GM21526 (cell line): ENCODE results near the gene SCYL3.
"Not testable (repeated sequence)": the region's sequence is repeated elsewhere in the genome, so short reads cannot be mapped to it uniquely, and the experiment has no call there.

Experiments used
- ATAC-seq: cut with Tn5 transposase; IDR thresholded peaks from one replicate; pipeline ENCODE4 v1.9.1; 2021; ENCODE audit warnings: moderate library complexity; ENCODE audit not compliant: unreplicated experiment, low FRiP score

Gene SCYL3

DNA sequence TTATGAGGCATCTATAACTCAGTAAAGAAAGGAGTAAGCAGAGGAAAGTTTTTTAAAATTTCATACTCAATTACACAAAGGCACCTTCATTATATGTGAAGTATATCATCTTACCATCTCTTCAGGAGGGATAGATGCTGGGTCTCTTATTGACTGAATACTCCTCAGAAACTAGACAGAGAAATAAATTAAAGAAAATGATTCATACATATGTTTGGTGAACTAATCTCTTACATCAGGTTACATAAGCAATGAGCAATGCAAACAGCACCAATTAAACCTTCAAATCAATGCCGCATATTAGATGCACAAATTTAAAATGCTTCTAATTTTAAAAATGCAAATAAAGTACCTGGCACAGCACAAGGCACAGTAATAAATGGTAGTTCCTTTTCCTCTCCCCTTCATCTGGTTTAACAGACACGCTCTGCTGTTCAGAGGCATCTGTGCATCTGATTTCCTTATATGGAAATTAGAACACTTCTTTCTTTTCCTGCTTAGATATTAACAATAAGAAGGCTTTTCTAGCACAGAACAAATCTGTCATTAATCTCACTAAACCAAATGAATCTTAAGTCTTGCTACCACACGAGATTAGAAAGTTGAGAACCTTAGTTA lies 20.0 kb downstream of the SCYL3 start:
- ATAC-seq: no peak

DNA sequence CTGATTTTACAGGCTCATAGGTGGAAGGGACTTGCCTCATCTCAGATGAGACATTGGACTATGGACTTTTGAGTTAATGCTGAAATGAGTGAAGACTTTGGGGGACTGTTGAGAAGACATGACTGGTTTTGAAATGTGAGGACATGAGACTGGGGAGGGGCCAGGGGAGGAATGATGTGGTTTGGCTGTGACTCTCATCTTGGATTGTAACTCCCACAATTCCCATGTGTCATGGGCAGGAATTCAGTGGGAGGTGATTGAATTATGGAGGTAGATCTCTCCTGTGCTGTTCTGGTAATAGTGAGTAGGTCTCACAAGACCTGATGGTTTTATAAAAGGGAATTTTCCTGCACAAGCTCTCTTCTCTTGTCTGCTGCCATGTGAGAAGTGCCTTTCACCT lies 20.8 kb downstream of the SCYL3 start:
- ATAC-seq: no peak

DNA sequence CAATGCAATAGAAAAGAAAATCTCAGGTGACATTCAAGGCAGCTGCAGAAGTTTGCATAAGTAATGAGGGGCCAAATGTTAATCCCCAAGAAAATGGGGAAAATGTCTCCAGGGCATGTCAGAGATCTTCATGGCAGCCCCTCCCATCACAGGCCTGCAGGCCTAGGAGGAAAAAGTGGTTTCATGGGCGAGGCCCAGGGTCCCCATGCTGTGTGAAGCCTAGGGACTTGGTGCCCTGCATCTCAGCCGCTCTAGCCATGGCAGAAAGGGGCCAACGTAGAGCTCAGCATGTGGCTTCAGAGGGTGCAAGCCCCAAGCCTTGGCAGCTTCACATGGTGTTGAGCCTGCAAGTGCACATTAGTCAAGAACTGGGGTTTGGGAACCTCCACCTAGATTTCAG lies 21.7 kb downstream of the SCYL3 start:
- ATAC-seq: not testable (repeated sequence)

DNA sequence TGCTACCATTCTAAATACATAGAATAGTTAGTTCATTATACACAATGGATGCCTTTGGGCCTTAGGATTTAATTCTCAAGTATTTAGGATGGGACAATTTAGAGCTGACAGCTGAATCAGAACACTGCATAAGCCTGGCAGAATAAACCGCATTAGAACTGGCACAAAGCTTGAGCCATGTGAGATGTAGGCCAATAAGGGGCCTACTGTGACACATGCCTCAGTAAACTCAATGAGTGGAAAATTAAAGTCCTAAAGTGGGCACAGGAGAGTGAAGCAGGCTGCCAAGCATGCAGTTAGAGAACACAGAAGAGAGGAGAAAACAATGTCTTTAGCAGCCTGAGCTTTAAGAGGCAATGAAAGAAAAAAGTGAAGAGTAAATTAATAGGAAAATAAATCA lies 24.3 kb downstream of the SCYL3 start:
- ATAC-seq: no peak

DNA sequence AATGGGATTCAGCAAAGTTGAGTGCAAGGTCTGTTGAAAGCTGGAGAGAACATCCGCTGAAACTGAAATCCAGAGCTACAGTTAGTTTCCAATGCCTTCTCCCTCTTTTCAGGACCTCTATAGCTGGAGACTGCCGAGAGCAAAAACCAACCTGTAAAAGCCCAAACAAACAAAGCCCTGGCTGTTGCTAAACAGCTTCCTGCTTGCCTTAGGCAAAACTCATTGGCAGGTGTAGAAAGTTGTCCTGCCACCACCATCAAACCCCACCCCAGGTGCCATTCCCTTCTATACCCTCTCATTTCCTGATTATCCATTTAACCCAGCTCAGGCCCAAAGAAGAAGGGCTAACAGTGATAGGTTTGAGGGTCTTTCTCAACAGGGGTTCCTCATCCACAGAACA lies 24.7 kb downstream of the SCYL3 start:
- ATAC-seq: no peak

DNA sequence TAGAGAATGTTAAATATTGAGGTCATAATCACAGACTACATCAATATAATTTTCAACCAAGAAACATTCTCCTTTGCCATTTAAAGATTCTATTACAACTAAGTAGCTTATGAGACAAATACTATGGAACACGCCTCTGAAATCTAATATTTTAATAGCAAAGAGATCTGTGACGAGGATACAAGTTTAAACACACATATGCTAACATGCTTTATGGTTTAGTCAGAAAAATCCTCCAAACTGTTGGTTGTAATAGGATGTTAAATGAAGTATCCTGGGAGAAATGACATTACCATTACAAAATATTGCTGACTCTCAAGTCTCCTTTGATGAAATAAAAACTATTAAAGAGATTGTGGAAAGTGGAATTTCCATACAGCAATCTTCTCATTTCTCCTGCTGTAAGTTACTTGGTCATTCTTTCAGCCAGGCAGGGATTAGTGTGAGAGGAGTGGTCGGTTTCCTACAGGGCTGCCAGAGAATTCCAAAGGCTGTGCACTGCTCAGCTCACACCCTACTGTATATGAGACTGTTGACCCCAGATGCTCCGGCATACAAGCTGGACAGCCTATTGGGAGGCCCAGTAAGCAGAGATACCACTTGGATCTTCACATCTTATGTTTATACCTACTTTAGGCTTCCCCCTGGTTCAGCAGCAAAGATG lies 26.6 kb downstream of the SCYL3 start:
- no peak for ATAC-seq

DNA sequence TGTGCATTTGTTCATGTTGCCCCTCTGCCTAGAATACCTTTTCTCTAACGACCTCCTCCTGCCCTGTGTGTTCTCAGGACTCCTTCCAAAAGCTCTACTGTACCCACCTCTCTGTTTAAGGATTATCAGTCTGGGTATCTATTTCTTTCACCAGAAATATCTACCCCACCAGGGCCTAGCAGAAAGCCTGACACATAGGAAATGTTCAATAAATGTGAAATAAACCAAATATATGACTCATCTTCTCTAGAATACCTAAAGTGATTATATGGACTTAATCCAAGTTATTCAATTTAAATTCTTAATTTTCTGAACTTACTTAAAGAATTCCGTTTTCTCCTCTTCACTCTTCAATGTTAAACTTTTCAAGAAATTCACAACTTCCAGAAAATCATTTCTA lies 27.1 kb downstream of the SCYL3 start:
- no peak for ATAC-seq

DNA sequence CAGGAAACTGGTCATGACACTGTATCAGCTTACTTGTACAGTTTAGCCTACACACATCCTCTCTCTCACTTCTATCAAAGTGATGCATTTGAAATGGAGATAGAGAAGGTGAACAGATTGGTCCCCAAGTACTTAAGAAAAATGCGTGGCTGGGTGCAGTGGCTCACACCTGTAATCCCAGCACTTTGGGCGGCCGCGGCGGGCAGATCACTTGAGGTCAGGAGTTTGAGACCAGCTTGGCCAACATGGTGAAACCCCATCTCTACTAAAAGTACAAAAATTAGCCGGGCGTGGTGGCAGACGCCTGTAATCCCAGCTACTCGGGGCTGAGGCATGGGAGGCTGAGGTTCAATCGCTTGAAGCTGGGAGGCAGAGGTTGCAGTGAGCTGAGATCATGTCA lies 29.2 kb downstream of the SCYL3 start:
- ATAC-seq: not testable (repeated sequence)

DNA sequence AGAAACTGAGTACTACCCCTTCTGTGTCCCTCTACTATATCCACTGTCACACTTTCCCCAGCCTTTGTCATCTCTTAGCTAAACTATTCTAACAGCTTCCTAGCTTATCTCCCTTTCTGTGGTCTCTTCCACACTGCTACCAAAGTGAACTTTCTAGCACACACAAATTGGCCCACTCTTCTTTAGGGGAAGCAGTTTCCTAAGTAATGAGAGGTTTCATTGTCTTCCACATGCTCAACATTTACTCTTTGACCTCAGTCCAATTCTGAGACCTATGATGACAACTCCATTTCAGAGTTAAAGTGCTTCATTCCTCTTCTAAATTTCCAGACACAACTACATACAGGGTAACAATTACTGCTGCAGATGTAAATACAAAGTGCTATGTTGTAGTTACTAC lies 32.9 kb downstream of the SCYL3 start:
- no peak for ATAC-seq

DNA sequence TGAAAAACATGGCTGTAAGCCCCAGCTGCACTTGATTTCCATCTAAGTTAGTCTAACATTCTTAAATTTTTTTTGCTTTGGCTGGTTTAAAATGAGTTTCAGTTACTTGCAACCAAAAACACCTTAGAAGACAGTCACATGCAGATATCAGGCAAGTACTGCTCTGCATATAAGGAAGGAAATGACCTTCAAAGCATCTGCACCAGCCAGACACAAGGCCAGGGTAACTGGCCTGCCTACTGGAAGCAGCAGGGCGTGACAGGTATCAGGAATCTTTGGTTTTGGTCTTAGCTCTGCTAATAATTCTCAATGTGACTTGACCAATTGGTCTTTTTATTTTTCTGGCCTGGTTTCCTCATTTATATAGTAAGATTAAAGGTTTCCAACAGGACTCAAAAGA lies 33.5 kb downstream of the SCYL3 start:
- ATAC-seq: no peak

DNA sequence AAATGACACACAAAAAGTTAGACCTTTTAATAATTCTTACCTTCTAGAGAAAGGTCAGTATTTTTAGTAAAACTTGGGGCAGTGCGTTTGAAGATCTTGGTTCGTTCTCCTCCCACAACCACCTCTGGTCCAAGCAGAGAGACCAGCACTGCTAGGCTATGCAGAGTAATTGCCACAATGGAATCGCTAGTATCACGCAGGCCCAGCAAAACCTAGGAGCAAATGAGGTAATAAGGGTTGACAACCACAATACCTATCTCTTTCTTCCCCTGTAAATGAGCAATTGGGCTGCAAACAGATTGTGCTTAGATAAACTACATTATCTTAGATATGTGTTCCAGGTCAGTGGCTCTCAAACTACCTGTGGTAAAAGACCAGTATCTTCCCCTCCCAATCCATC lies 34.7 kb downstream of the SCYL3 start:
- ATAC-seq: no peak

DNA sequence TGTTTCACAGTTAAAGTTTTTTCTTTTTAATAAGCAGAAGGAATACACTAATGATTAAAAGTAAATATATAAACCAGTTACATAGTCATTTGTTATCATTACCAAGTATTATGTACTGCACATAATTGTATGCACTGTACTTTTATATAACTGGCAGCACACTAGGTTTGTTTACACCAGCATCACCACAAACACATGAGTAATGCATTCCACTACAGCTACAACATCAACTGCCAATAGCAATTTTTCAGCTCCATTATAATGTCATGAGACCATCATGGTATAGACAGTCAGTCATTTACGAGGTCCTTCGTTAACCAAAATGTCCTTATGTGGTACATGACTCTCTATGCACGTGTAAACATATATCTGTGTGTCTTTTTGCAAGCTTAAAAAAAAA lies 35.2 kb downstream of the SCYL3 start:
- ATAC-seq: no peak

DNA sequence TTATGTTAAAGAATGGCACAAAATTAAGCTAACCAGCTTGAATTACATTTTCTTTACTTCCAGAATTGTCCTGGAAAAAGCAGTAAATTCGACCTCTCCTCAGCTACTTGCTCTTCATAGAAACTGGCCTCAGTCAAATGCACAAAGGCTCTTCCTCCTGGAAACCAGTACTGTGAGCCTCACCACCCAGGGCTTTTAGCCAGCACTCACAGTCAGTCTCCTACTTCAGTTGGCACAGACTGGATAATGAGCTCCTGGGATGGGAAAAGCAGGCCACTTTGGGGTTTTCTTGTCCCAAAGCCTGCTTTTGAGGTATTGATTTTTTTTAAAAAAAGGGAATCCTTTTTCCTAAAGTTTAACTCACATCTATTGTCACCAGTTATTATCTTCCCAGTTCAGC lies 40.4 kb downstream of the SCYL3 start:
- ATAC-seq: no peak

DNA sequence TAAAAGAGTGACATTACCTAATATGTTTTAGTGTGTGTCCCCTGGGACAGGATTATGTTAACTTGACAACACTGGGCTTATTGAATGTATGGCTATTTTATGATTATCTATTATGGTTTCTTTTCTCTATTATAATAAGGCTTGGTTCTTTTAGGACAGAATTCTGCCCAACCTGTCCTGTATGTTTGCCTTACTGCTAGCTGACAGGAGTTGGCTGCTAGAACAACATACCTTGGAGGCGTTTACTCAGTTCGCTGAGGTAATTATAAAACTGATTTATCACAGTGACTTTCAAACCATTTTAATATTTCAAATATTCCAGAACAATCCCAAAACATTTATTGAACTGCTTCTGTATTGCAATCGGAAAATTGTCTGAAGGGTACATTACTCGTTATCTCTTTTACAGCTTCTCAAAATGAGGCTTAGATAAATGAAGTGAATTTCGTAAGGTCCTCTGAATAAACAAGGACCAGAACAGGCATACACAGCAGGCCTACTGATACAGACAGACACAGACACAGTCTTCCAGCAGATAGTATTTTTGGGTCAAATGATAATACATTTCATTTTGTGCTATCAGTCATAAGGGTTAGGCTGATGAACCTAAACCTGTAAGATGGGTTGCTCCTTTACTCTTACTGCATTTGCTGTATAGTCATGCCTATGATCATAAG lies 44.2 kb downstream of the SCYL3 start:
- no peak for ATAC-seq

DNA sequence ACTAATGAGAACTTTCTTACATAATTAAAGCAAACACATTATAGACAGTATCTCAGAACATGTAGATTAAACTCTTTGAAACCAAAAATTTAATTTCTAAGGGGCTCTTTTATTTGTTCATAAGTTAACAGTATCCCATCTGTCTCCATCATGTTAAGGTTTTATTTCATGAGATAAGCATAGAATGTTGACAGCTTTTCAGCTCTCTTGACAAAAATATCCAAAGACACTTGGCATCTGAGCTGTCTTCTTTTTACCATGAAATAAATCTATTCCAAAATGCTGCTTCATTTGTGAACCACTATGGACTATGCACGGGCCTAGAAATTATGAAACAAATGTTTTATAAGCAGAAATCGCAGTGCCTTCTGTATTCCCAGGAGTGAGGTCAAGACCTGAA lies 45.2 kb downstream of the SCYL3 start:
- ATAC-seq: no peak

DNA sequence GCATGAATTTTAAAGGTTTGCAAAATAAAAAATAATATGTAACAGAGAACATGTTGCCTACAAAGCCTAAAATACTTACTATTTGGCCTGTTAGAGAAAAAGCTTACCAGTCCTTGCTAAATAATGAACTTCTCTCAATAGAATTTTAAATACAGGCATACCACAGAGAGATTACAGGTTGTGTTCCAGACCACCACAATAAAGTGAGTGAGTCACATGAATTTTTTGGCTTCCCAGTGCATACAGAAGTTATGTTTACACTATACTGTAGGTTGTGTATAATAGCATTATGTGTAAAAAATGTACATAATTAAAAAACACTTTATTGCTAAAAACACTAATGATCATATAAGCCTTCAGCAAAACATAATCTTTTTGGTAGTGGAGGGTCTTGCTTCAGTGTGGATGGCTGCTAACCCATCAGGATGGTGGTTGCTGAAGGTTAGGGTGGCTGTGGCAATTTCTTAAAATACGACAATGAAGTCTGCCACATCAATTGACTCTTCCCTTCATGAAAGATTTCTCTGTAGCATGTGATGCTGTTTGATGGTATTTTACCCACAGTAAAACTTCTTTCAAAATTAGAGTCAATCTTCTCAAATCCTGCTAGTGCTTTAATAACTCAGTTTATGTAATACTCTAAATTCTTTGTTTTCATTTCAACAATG lies 48.6 kb downstream of the SCYL3 start:
- no peak for ATAC-seq

DNA sequence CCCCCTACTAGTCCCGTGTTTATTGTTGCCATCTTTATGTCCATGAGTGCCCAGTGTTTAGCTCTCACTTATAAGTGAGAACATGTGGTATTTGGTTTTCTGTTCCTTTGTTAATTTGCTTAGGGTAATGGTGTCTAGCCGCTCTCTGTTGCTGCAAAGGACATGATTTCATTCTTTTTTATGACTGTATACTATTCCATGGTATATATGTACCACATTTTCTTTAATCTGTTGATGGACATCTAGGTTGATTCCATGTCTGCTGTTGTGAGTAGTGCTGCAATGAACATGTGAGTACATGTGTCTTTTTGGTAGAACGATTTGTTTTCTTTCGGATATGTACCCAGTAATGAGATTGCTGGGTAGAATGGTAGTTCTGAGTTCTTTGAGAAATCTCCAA lies 54.8 kb downstream of the SCYL3 start:
- ATAC-seq: no peak

DNA sequence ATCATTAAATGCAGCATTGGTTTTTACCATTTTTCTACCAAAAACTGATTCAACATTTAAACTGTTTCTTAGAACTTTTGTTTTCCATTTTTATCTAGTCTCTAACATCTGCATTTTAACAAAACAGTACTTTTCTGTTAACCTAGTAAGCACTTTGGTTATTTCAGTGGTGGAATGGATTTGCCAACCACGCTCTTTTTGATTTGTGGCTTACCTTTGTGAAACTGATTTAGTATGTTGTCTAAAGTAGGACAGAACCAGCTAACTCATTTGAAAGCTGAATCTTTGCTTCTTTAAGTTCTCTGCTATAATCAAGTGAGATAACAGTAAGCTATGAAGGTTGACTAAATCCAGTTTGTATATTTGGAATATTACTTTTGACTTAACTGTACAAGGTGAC lies 57.5 kb downstream of the SCYL3 start:
- ATAC-seq: no peak

DNA sequence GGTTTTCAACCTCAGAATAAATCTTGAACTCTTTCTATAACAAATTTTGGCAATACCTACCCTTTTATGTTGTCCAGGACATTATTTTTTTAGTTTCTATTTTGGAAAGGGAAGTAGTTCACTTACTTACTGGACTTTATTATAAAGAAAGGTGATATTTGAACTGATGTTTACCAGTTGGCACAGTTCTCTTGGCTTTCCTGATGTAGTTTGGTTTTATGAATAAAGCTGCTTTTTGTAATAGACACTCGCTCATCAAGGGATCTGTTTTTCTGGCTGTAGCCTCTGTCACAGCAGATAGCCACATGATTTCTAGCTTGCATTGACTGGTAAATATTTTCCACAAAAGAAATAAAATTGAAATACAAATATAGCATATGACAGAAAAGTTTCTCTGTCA lies 58.0 kb downstream of the SCYL3 start:
- ATAC-seq: no peak

DNA sequence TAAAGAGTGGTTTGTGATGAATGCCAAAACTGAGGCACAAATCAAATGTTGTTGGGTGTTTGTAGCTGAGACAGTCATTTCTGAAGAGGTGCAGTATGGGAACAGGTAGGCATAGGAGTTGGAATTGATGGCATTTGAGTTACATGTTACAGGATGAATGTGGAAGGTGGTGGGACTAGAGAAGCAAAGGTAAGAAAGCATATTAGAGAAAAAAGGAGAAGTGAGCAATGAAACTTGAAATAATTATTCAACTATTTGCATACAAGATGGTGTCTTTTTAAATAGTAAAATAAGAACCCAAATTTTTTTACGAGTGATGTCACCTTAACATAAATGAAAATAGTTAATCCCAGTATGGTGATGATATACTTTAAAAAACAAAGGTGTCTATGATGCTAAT lies 58.8 kb downstream of the SCYL3 start:
- no peak for ATAC-seq

DNA sequence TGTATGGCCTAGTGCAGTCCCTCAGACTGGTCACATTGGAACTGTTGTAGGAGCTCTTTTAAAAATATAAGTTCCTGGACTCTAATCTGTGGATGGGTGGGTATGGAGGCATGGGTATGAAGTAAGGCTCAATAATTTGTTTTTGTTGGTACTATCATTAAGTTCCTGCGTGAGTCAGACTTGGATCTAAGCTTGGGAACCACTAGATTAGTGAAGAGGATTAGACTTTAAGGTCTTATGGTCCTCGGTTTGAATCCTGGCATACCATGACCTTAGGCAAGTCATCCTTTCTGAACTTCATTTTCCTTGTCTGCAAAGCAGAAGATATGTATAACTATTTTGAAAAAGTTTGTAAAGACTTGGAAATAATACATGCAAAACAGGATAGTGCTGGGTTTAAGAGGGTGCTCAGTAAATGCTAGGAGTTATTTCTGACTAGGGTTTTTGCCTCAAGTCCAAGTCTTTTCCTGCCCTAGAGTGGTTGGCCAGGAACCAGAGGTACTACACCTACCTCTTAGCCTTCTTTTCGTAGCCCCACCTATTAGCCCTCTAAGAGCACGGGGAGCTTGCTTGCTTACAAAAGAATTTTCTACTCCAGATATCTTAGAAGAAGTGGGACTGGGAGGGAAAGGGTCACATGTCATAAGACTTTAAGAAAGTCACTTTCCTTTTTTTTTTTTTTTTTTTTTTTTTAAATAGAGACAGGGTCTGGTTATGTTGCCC lies 60.4 kb downstream of the SCYL3 start:
- no peak for ATAC-seq
